Trophoblast cell (in vitro differentiated cells and primary cell): Measurements from ENCODE around the gene MUC6.
A peak's percentile ranks its signal among the peaks of the same experiment; 100 is the strongest.

Experiments
- DNase-seq, 2 donors: peaks; one replicate each; pipeline ENCODE4 v3.0.0-alpha.2; 2016
- H2AFZ ChIP-seq: 2 replicates; pipeline ENCODE4 v1.6.1; 2013; ENCODE audit warnings: low read length, moderate library complexity, mild to moderate bottlenecking; ENCODE audit not compliant: insufficient read depth, poor library complexity
- H2AK5ac ChIP-seq: 2 replicates; pipeline ENCODE4 v1.6.1; 2013; ENCODE audit warnings: mild to moderate bottlenecking, low read length
- H2BK120ac ChIP-seq: 2 replicates; pipeline ENCODE4 v1.6.1; 2013; ENCODE audit warnings: low read length, mild to moderate bottlenecking, moderate library complexity; ENCODE audit not compliant: insufficient read depth, poor library complexity
- H2BK12ac ChIP-seq: 2 replicates; pipeline ENCODE4 v1.6.1; 2013; ENCODE audit warnings: mild to moderate bottlenecking, low read length, moderate library complexity
- H2BK5ac ChIP-seq: 2 replicates; pipeline ENCODE4 v1.6.1; 2013; ENCODE audit warnings: low read length, low read depth, moderate library complexity, mild to moderate bottlenecking; ENCODE audit not compliant: poor library complexity
- H3K14ac ChIP-seq: 2 replicates; pipeline ENCODE4 v1.6.1; 2013; ENCODE audit warnings: mild to moderate bottlenecking, low read length
- H3K18ac ChIP-seq: 2 replicates; pipeline ENCODE4 v1.6.1; 2013; ENCODE audit warnings: mild to moderate bottlenecking, low read length
- H3K23ac ChIP-seq: 2 replicates; pipeline ENCODE4 v1.6.1; 2013; ENCODE audit warnings: low read length
- H3K27ac ChIP-seq: 2 replicates; pipeline ENCODE4 v1.5.1; 2013; ENCODE audit warnings: low read depth, mild to moderate bottlenecking, inconsistent platforms, low read length, moderate library complexity
- H3K27me3 ChIP-seq: 2 replicates; pipeline ENCODE4 v1.6.1; 2013; ENCODE audit warnings: inconsistent platforms, mild to moderate bottlenecking, low read length, moderate library complexity; ENCODE audit not compliant: insufficient read depth
- H3K36me3 ChIP-seq, 2 experiments: 1 replicate in 1 of 2; 2 replicates in 1 of 2; pipeline ENCODE4 v1.6.1; 2013; ENCODE audit warnings: low read length in 2 of 2, mild to moderate bottlenecking in 2 of 2, moderate library complexity in 1 of 2; ENCODE audit not compliant: insufficient read depth in 2 of 2, control insufficient read depth in 1 of 2
- H3K4ac ChIP-seq: 2 replicates; pipeline ENCODE4 v1.6.1; 2013; ENCODE audit warnings: low read depth, mild to moderate bottlenecking, low read length, moderate library complexity
- H3K4me1 ChIP-seq, 2 experiments: 1 replicate in 1 of 2; 2 replicates in 1 of 2; pipeline ENCODE4 v1.6.1; 2013; ENCODE audit warnings: low read length in 2 of 2, mild to moderate bottlenecking in 2 of 2, moderate library complexity in 1 of 2; ENCODE audit not compliant: insufficient read depth in 2 of 2, control insufficient read depth in 1 of 2
- H3K4me2 ChIP-seq: 2 replicates; pipeline ENCODE4 v1.6.1; 2013; ENCODE audit warnings: inconsistent platforms, mild to moderate bottlenecking, low read length, moderate library complexity
- H3K4me3 ChIP-seq: 2 replicates; pipeline ENCODE4 v1.5.1; 2013; ENCODE audit warnings: mild to moderate bottlenecking, low read depth, low read length, inconsistent platforms
- H3K79me1 ChIP-seq: one replicate; pipeline ENCODE4 v1.6.1; 2013; ENCODE audit warnings: low read length
- H3K79me2 ChIP-seq: 2 replicates; pipeline ENCODE4 v1.6.1; 2013; ENCODE audit warnings: low read length, mild to moderate bottlenecking; ENCODE audit not compliant: control insufficient read depth, insufficient read depth, poor library complexity
- H3K9ac ChIP-seq: 2 replicates; pipeline ENCODE4 v1.6.1; 2013; ENCODE audit warnings: mild to moderate bottlenecking, low read length
- H3K9me3 ChIP-seq: 2 replicates; pipeline ENCODE4 v1.6.1; 2013; ENCODE audit warnings: low read depth, mild to moderate bottlenecking, control low read depth, inconsistent platforms, low read length; ENCODE audit not compliant: insufficient read depth
- H4K12ac ChIP-seq: 2 replicates; pipeline ENCODE4 v1.6.1; 2013; ENCODE audit warnings: low read depth, mild to moderate bottlenecking, low read length, moderate library complexity
- H4K8ac ChIP-seq: 2 replicates; pipeline ENCODE4 v1.6.1; 2013; ENCODE audit warnings: low read depth, mild to moderate bottlenecking, low read length, moderate library complexity
- H4K91ac ChIP-seq: one replicate; pipeline ENCODE4 v1.6.1; 2013; ENCODE audit warnings: low read depth, mild to moderate bottlenecking, low read length, moderate library complexity
- WGBS: extraction: QIAGEN DNeasy Blood & Tissue Kit; methylation state at CpG from one replicate; pipeline ENCODE4 v1.1.7; 2013; ENCODE audit warnings: missing lambda C conversion rate; ENCODE audit not compliant: insufficient read length, insufficient coverage; ENCODE audit errors: extremely low coverage; 5-methylcytosine and 5-hydroxymethylcytosine counted together

The MUC6 gene

DNA sequence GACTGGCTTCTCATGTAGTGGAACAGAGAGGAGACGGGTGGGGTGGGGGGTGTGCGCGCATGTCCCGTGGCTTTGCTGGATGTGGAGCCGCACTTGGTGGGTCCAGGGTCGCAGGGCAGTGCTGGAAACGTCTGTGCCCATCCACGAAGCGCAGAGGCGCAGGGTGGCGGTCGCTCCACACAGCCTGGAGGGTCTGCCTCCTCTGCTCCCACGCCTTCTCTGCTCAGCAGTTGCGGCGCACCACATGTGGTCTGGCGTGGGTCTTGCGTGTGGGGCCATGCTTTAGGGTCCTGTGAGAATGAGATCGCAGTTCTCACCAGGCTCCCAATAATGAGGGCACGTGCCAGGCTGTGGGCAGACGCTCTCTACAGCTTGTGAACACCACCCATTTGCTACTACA is 50.7 kb downstream of the MUC6 start:
- WGBS = no CpG with 5 or more reads among the region's 20 CpGs
- H2AK5ac ChIP-seq = peak overlapping the region; percentile 85
- H3K27ac ChIP-seq = no peak overlapping the region
- H3K27me3 ChIP-seq = no peaks in the 10 kb centered on the region
- H3K18ac ChIP-seq = peak overlapping the region; percentile 52
- peaks cover 8 to 13% of the 10 kb centered on the region in 2 experiments for H3K4me1 ChIP-seq
- H3K4ac ChIP-seq = no peak overlapping the region
- H3K4me2 ChIP-seq = no peak overlapping the region
- H3K4me3 ChIP-seq = no peak overlapping the region
- H3K14ac ChIP-seq = peak overlapping the region; percentile 17
- no peak overlapping the region for H3K23ac ChIP-seq
- DNase-seq = no peak
- no peaks in the 10 kb centered on the region for H3K9me3 ChIP-seq
- peaks cover 5% of the 10 kb centered on the region for H3K79me1 ChIP-seq
- no peak overlapping the region for H2BK12ac ChIP-seq
- H2BK120ac ChIP-seq = peak overlapping the region; percentile 29
- peak overlapping the region; percentile 18 for H2AFZ ChIP-seq
- H2BK5ac ChIP-seq = no peak overlapping the region
- peak overlapping the region; percentile 73 for H4K12ac ChIP-seq
- no peaks in the 10 kb centered on the region for H3K79me2 ChIP-seq
- H4K8ac ChIP-seq = no peak overlapping the region
- H3K9ac ChIP-seq = no peak overlapping the region
- H3K36me3 ChIP-seq = peaks cover 67 to 73% of the 10 kb centered on the region in 2 experiments
- peak overlapping the region; percentile 10 for H4K91ac ChIP-seq

- Histone ChIP-seq H3K4me2 (no peak overlapping the region), H3K27ac (no peak overlapping the region), H3K27me3 (no peaks in the 10 kb centered on the region), H3K36me3 (peaks cover 68 to 75% of the 10 kb centered on the region in 2 experiments), H3K4me1 (peaks cover 8 to 13% of the 10 kb centered on the region in 2 experiments), H3K18ac (no peak overlapping the region), H3K79me2 (no peaks in the 10 kb centered on the region), H2AK5ac (no peak overlapping the region), H3K4me3 (no peak overlapping the region), H2BK120ac (no peak overlapping the region), H2BK12ac (no peak overlapping the region), H3K9ac (no peak overlapping the region), H3K79me1 (peaks cover 5% of the 10 kb centered on the region), H3K14ac (no peak overlapping the region), H4K8ac (no peak overlapping the region), H2BK5ac (no peak overlapping the region), H4K91ac (no peak overlapping the region), H3K23ac (no peak overlapping the region), H2AFZ (no peak overlapping the region), H3K4ac (no peak overlapping the region), H3K9me3 (no peaks in the 10 kb centered on the region), H4K12ac (no peak overlapping the region)
- no peak for DNase-seq
- WGBS = no CpG with 5 or more reads among the region's 21 CpGs
These were observed 51.1 kb downstream of the MUC6 start for GRCh38 chr11:985406-985805.

- peaks cover 8 to 13% of the 10 kb centered on the region in 2 experiments for H3K4me1 ChIP-seq
- H2BK12ac ChIP-seq = no peak overlapping the region
- H2AK5ac ChIP-seq = no peak overlapping the region
- DNase-seq = no peak
- no peak overlapping the region for H3K4me3 ChIP-seq
- peaks cover 60 to 67% of the 10 kb centered on the region in 2 experiments for H3K36me3 ChIP-seq
- H4K12ac ChIP-seq = no peak overlapping the region
- H3K27me3 ChIP-seq = no peaks in the 10 kb centered on the region
- H3K9ac ChIP-seq = no peak overlapping the region
- H3K23ac ChIP-seq = no peak overlapping the region
- no peak overlapping the region for H2BK120ac ChIP-seq
- no peak overlapping the region for H3K4ac ChIP-seq
- no peak overlapping the region for H4K8ac ChIP-seq
- H4K91ac ChIP-seq = no peak overlapping the region
- H3K9me3 ChIP-seq = no peaks in the 10 kb centered on the region
- no peak overlapping the region for H3K4me2 ChIP-seq
- H3K18ac ChIP-seq = no peak overlapping the region
- no peak overlapping the region for H3K14ac ChIP-seq
- no peak overlapping the region for H2BK5ac ChIP-seq
- H3K79me1 ChIP-seq = peaks cover 5% of the 10 kb centered on the region
- no CpG with 5 or more reads among the region's 15 CpGs for WGBS
- H2AFZ ChIP-seq = no peak overlapping the region
- H3K27ac ChIP-seq = no peak overlapping the region
- no peaks in the 10 kb centered on the region for H3K79me2 ChIP-seq
These were observed 52.0 kb downstream of the MUC6 start for GRCh38 chr11:984546-984945.

DNA sequence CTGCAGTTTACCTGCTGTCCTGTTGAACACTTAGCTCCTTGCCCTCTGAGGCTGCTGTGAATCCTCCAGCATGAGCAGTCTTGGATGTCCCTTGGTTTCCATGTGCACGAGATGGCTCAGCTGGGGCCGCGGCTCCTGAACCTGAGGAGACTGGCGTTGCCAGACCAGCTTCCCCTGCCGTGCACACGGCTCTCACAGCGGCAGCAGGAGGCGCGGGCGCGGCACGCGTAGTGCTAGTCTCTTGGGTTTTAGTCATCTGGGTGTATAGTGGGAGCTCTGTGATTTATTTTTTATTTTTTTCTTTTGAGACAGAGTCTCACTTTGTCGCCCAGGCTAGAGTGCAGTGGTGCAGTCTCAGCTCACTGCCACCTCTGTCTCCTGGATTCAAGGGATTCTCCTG is 54.8 kb downstream of the MUC6 start:
- Histone ChIP-seq H4K12ac (no peak overlapping the region), H3K23ac (no peak overlapping the region), H3K18ac (no peak overlapping the region), H3K79me1 (peaks cover 5% of the 10 kb centered on the region), H3K36me3 (peaks cover 62 to 65% of the 10 kb centered on the region in 2 experiments), H2BK12ac (no peak overlapping the region), H4K91ac (no peak overlapping the region), H2BK120ac (no peak overlapping the region), H3K27ac (no peak overlapping the region), H2AFZ (no peak overlapping the region), H3K4ac (no peak overlapping the region), H3K4me3 (no peak overlapping the region), H3K9me3 (no peaks in the 10 kb centered on the region), H3K79me2 (no peaks in the 10 kb centered on the region), H4K8ac (no peak overlapping the region), H2BK5ac (no peak overlapping the region), H2AK5ac (no peak overlapping the region), H3K14ac (no peak overlapping the region), H3K4me2 (no peak overlapping the region), H3K4me1 (peaks cover 8 to 9% of the 10 kb centered on the region in 2 experiments), H3K9ac (no peak overlapping the region), H3K27me3 (no peaks in the 10 kb centered on the region)
- no CpG with 5 or more reads among the region's 14 CpGs for WGBS
- DNase-seq = no peak
